Small intestine (tissue), 16 donors: ENCODE results near the gene HSCB. TPM values are rescaled to one million over a fixed set of nuclear protein-coding genes. Genes with fewer than 3 reads are reported as not detected.
"Not testable (repeated sequence)": the region's sequence is repeated elsewhere in the genome, so short reads cannot be mapped to it uniquely, and the experiment has no call there.

Experiments
- DNase-seq, 2 donors: peaks; one replicate each; pipeline versions ENCODE4 v3.0.0 to v3.0.0-alpha.2; 2013
- FAIRE-seq: peaks from 2 replicates; lab custom pipeline; 2012; peaks lifted over from hg19 to GRCh38; lab: Jason Lieb, UNC
- H3K27ac ChIP-seq, 3 donors: one replicate each; pipeline ENCODE4 v1.5.1; 2013; ENCODE audit warnings: low read length in 2 of 3, mild to moderate bottlenecking in 2 of 3, control low read depth in 1 of 3, inconsistent platforms in 1 of 3, low read depth in 1 of 3, moderate library complexity in 1 of 3
- H3K27me3 ChIP-seq, 3 donors: one replicate each; pipeline ENCODE4 v1.6.1; 2013; ENCODE audit warnings: low read length in 3 of 3, inconsistent platforms in 1 of 3; ENCODE audit not compliant: control insufficient read depth in 3 of 3, insufficient read depth in 3 of 3
- H3K36me3 ChIP-seq, 3 donors: one replicate each; pipeline ENCODE4 v1.6.1; 2013; ENCODE audit warnings: low read length in 3 of 3, inconsistent platforms in 1 of 3, low read depth in 1 of 3, mild to moderate bottlenecking in 1 of 3, moderate library complexity in 1 of 3; ENCODE audit not compliant: control insufficient read depth in 3 of 3, insufficient read depth in 2 of 3
- H3K4me1 ChIP-seq, 3 donors: one replicate each; pipeline ENCODE4 v1.6.1; 2013; ENCODE audit warnings: low read length in 2 of 3, inconsistent platforms in 1 of 3, low read depth in 1 of 3, mild to moderate bottlenecking in 1 of 3, moderate library complexity in 1 of 3; ENCODE audit not compliant: control insufficient read depth in 3 of 3, insufficient read depth in 2 of 3
- H3K4me3 ChIP-seq, 3 donors: one replicate each; pipeline ENCODE4 v1.5.1; 2013; ENCODE audit warnings: low read length in 3 of 3, control low read depth in 1 of 3, inconsistent platforms in 1 of 3, low read depth in 1 of 3, mild to moderate bottlenecking in 1 of 3, moderate library complexity in 1 of 3
- H3K9me3 ChIP-seq, 2 donors: one replicate each; pipeline ENCODE4 v1.6.1; 2013; ENCODE audit warnings: low read depth in 1 of 2, low read length in 1 of 2; ENCODE audit not compliant: control insufficient read depth in 2 of 2, insufficient read depth in 1 of 2
- WGBS, 3 donors: extraction: QIAGEN DNeasy Blood & Tissue Kit; methylation state at CpG; one replicate each; pipeline ENCODE4 v1.1.7; 2013; 5-methylcytosine and 5-hydroxymethylcytosine counted together
- long read RNA-seq, 10 donors: transcript quantifications; one replicate each; lab custom pipeline, GENCODE V29; 2026
- polyA plus RNA-seq, 4 donors: library from polyadenylated mRNA; stranded (reverse) in 3 of 4; unstranded in 1 of 4; fragments of 200-250 nt in 3 of 4; fragments of 120-200 nt in 1 of 4; gene quantifications; one replicate each; pipeline versions ENCODE4 v1.2.1 to v1.2.3, GENCODE V29; 2013
- donor health status: healthy with polysubstance abuse.
- donor health status: control.
- donor health status: control.
- donor health status: Bipolar disorder and iron deficiency.
- donor health status: healthy.

The HSCB gene, protein sequence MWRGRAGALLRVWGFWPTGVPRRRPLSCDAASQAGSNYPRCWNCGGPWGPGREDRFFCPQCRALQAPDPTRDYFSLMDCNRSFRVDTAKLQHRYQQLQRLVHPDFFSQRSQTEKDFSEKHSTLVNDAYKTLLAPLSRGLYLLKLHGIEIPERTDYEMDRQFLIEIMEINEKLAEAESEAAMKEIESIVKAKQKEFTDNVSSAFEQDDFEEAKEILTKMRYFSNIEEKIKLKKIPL
- polyA plus RNA-seq = 10 to 100 TPM; 19.2 to 24.5 (median 20.3) TPM
- long read RNA-seq, donor 1, transcript HSCB-201 (6 exons, 1,114 nt) = major isoform, 18 of 24 reads
- long read RNA-seq, donor 1, partial matches to known transcripts = 0 of 24 reads
- long read RNA-seq, donor 1, other reads (novel, unspliced or antisense) = 0 of 24 reads
- long read RNA-seq, donor 2, transcript HSCB-201 (6 exons, 1,114 nt) = major isoform, 7 of 7 reads
- long read RNA-seq, donor 2, partial matches to known transcripts = 0 of 7 reads
- long read RNA-seq, donor 2, other reads (novel, unspliced or antisense) = 0 of 7 reads
- long read RNA-seq, donor 3, transcript HSCB-201 (6 exons, 1,114 nt) = major isoform, 6 of 8 reads
- long read RNA-seq, donor 3, partial matches to known transcripts = 0 of 8 reads
- long read RNA-seq, donor 3, other reads (novel, unspliced or antisense) = 0 of 8 reads
- long read RNA-seq, donor 4 = 0 reads
- long read RNA-seq, donor 5, partial matches to known transcripts = 0 of 1 reads
- long read RNA-seq, donor 5, other reads (novel, unspliced or antisense) = 0 of 1 reads
- long read RNA-seq, donor 6, partial matches to known transcripts = 0 of 3 reads
- long read RNA-seq, donor 6, other reads (novel, unspliced or antisense) = 0 of 3 reads
- long read RNA-seq, donor 7, transcript HSCB-201 (6 exons, 1,114 nt) = major isoform, 7 of 11 reads
- long read RNA-seq, donor 7, partial matches to known transcripts = 0 of 11 reads
- long read RNA-seq, donor 7, other reads (novel, unspliced or antisense) = 0 of 11 reads
- long read RNA-seq, donor 8, partial matches to known transcripts = 0 of 1 reads
- long read RNA-seq, donor 8, other reads (novel, unspliced or antisense) = 0 of 1 reads
- long read RNA-seq, donor 9, partial matches to known transcripts = 0 of 3 reads
- long read RNA-seq, donor 9, other reads (novel, unspliced or antisense) = 0 of 3 reads
- long read RNA-seq, donor 10, transcript HSCB-201 (6 exons, 1,114 nt) = major isoform, 11 of 11 reads
- long read RNA-seq, donor 10, partial matches to known transcripts = 0 of 11 reads
- long read RNA-seq, donor 10, other reads (novel, unspliced or antisense) = 0 of 11 reads

- Histone ChIP-seq H3K4me3 (peak within 1 kb of the TSS; percentile 80 to 84 (median 81)), H3K36me3 (peaks cover 0 to 29% (median 4%) of the 10 kb centered on the region in 3 donors), H3K4me1 (peaks cover 0 to 26% (median 2%) of the 10 kb centered on the region in 3 donors), H3K27ac (peak within 1 kb of the TSS; percentile 73 to 98 (median 93)), H3K9me3 (no peaks in the 10 kb centered on the region), H3K27me3 (no peaks in the 10 kb centered on the region)
- DNase-seq (peak; percentile 99), FAIRE-seq (no peak)
- 0 to 1% (median 0%) methylated on average over 53 to 54 of the region's 54 CpGs for WGBS, 3 donors
These were observed at the start of gene HSCB, which contains the start of gene CHEK2 for GRCh38 chr22:28741785-28742561. Gene HSCB (plus strand): TSS chr22:28742039. CDS start chr22:28742096, 57 bp downstream. Gene CHEK2 (minus strand): TSS chr22:28741820. CDS start chr22:28734721, 7,099 bp downstream.

DNA sequence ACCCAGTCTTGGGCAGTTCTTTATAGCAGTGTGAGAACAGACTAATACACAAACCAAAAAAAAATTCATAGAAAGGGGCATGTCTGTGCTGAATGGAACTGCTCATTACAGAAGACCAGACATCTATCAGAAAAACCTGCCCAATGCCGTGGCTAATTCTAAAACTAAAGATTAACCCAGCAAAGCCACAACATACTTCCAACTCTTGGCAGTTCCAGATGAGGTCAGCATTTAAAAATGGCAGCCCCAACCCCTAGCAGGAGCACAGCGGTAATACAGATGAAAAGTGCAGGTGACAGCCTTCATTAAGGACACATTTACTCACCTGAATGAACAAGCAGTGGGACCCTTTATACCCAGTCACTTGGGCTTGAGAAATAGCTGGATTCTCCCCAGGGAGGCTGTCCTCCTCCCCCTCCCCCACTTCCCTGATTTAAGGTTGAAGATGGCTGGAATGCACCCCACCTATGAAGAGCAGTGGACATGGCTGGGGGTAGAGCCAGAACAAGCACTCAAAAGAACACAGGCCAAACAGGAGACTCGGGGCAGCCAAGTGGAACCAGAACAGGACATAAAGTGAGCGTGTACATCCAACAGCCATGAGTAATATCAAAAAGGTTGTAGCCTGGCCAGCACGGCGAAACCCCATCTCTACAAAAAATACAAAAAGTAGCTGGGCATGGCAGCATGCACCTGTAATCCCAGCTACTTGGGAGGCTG lies 48.6 kb upstream of the HSCB start:
- H3K9me3 ChIP-seq, H3K4me3 ChIP-seq, DNase-seq, FAIRE-seq, H3K27ac ChIP-seq, H3K4me1 ChIP-seq, H3K27me3 ChIP-seq: not testable (repeated sequence)
- peaks cover 0 to 14% (median 0%) of the 10 kb centered on the region in 3 donors for H3K36me3 ChIP-seq
- 94 to 96% (median 95%) methylated on average over 6 of the region's 6 CpGs for WGBS, 3 donors

DNA sequence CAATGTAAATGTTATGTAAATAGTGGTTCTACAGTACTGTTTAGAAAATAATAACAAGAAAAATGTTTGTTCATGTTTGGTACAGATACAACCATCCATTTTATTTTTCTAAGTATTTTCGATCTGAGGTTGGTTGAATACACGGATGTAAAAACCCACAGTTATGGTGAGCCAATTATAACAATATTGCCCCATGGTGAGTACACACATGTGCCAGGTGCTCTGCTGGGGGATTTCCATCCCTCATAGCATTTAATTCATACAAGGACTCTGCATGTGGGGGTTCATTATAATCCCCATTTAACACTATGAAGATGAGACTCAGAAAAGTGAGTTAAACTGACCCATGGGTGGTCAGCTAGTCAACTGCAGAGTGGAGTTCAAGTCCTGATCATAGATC lies 38.9 kb upstream of the HSCB start:
- Histone ChIP-seq H3K4me3 (no peak overlapping the region), H3K9me3 (no peaks in the 10 kb centered on the region), H3K4me1 (no peaks in the 10 kb centered on the region), H3K36me3 (peaks cover 0 to 20% (median 2%) of the 10 kb centered on the region in 3 donors), H3K27ac (no peak overlapping the region), H3K27me3 (no peaks in the 10 kb centered on the region)
- FAIRE-seq (no peak), DNase-seq (no peak)
- 92 to 98% (median 98%) methylated on average over 2 of the region's 2 CpGs for WGBS, 3 donors

DNA sequence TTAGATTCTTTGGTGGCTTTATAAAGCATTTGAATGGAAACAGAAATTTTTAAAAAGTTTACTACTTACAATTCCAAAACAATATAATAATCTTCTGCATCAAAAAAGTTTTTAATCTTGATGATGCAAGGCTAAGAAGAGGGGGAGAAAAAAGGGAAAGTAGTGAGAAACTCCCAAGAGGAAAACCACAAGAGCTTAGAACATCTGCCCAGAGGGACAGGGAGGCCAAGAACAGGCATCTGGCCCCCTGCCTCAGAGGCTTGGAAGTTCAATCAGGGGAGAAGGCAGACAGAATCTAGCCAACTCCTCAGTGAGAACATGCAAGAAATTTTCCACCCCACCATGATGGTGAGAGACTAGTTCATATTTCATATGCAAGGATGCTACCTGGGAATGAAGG lies 38.4 kb upstream of the HSCB start:
- no peak for FAIRE-seq
- no peak for DNase-seq
- no peaks in the 10 kb centered on the region for H3K27me3 ChIP-seq
- H3K4me1 ChIP-seq = no peaks in the 10 kb centered on the region
- H3K9me3 ChIP-seq = no peaks in the 10 kb centered on the region
- H3K27ac ChIP-seq = no peak overlapping the region
- H3K36me3 ChIP-seq = peaks cover 0 to 20% (median 2%) of the 10 kb centered on the region in 3 donors
- H3K4me3 ChIP-seq = no peak overlapping the region

DNA sequence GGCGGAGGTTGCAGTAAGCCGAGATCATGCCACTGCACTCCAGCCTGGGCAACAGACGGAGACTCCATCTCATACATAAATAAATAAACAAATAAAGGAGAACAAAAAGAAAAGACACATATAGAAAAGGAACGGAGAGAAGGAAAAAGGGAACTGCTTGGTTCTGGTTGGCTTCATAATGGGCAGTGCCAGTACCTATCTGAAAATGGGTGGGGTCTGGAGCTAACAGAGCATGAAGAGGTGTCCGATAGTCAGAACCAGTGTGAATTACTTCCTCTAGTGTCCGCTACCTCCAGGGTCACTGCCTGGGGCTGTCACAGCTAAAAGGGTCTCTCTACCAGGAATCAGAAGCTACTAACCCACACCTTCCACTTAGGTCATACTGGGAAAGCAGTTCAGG lies 35.0 kb upstream of the HSCB start:
- H3K27ac ChIP-seq = no peak overlapping the region
- H3K4me1 ChIP-seq = no peaks in the 10 kb centered on the region
- WGBS, 3 donors = 90 to 95% (median 94%) methylated on average over 6 of the region's 6 CpGs
- DNase-seq (no peak), FAIRE-seq (no peak)
- no peaks in the 10 kb centered on the region for H3K27me3 ChIP-seq
- no peak overlapping the region for H3K4me3 ChIP-seq
- no peaks in the 10 kb centered on the region for H3K9me3 ChIP-seq
- H3K36me3 ChIP-seq = peaks cover 0 to 12% (median 2%) of the 10 kb centered on the region in 3 donors

DNA sequence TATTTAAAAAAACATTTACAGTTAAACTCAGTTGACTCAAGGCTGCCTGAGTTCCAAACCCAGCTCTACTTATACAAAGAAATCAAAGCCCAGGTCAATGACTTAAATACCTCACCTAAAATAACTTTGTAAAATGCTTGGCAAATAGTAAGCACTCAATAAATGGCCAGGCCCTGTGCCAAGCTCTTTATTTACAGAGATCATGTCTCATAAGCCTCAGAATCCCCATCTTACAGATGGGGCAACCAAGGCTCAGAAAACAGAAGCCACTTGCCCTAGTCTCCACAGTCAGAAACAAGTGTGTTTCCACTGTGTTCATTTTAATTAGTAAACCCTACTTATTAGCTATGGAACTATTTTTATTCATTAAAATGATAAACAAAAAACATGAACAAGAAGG lies 31.7 kb upstream of the HSCB start:
- DNase-seq = no peak
- Histone ChIP-seq H3K4me1 (no peaks in the 10 kb centered on the region), H3K27ac (no peak overlapping the region), H3K36me3 (peaks cover 0 to 12% (median 2%) of the 10 kb centered on the region in 3 donors), H3K4me3 (no peak overlapping the region), H3K9me3 (no peaks in the 10 kb centered on the region), H3K27me3 (no peaks in the 10 kb centered on the region)
- FAIRE-seq = no peak

DNA sequence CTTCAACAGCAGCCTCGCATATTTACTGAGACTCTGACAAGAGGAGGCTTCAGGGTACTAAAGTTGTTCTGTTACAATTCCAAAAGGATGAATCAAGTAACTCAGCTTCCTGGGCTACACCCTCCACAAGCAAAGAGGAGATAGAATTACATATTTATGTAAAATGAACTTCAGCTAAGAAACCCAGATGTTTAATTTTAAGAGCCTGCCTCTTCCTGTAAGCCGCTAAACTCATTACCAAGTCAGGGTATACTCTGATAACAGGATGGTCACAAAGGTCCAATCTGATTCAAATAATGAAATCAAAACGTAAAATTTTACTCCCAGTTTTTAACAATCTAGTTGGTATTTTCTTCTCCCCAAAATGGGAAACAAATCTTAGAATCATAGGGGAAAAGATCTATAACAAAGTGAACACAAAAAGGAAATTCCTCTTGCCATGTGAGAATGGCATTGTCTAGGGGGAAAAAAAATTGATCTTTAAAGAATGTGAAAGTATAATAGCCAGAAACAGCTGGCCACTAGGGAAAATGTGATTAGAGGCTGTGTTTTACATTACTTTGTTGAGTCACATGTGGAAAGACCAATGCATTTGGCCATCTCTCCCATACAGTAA lies 31.2 kb upstream of the HSCB start:
- no peak for FAIRE-seq
- H3K27me3 ChIP-seq = no peaks in the 10 kb centered on the region

More for the DNA sequence above, 31.2 kb upstream of the HSCB start:
- no peak overlapping the region for H3K4me3 ChIP-seq
- no peaks in the 10 kb centered on the region for H3K9me3 ChIP-seq
- WGBS, 3 donors = 63 to 85% (median 78%) methylated on average over 3 of the region's 3 CpGs
- no peak for DNase-seq
- H3K36me3 ChIP-seq = peaks cover 0 to 13% (median 2%) of the 10 kb centered on the region in 3 donors
- H3K4me1 ChIP-seq = no peaks in the 10 kb centered on the region
- peak overlapping the region in 1 of 3 donors; percentile 27 for H3K27ac ChIP-seq
